HuH-7.5 (cell line): ENCODE data around the gene MACIR.

Experiments used
- DNase-seq: peaks from one replicate; pipeline ENCODE4 v3.0.0; 2011; ENCODE audit warnings: low spot score

MACIR gene

GRCh38 chr5:103245761-103246160, 12.8 kb upstream of the MACIR start:
- DNase-seq = no peak

- no peak for DNase-seq
These were observed 11.4 kb upstream of the MACIR start for GRCh38 chr5:103247118-103247517.

GRCh38 chr5:103249068-103249467, 9.5 kb upstream of the MACIR start:
- no peak for DNase-seq

GRCh38 chr5:103254921-103255320, 3.6 kb upstream of the MACIR start:
- no peak for DNase-seq

GRCh38 chr5:103255691-103256090, 2.9 kb upstream of the MACIR start:
- DNase-seq = no peak

GRCh38 chr5:103256178-103256577, 2.4 kb upstream of the MACIR start:
- DNase-seq = no peak

- DNase-seq = peak; percentile 20
These were observed 568 bp downstream of the MACIR start for GRCh38 chr5:103258957-103259704.

GRCh38 chr5:103259705-103260355, 1.3 kb downstream of the MACIR start:
- DNase-seq = no peak

GRCh38 chr5:103260951-103261350, 2.4 kb downstream of the MACIR start:
- no peak for DNase-seq

GRCh38 chr5:103262422-103262871, 3.9 kb downstream of the MACIR start:
- no peak for DNase-seq

GRCh38 chr5:103263054-103263453, 4.5 kb downstream of the MACIR start:
- no peak for DNase-seq

- DNase-seq = no peak
These were observed 5.9 kb downstream of the MACIR start for GRCh38 chr5:103264508-103264907.

- no peak for DNase-seq
These were observed 12.0 kb downstream of the MACIR start for GRCh38 chr5:103270581-103270980.

- DNase-seq = no peak
These were observed 13.2 kb downstream of the MACIR start for GRCh38 chr5:103271570-103272289.

GRCh38 chr5:103272377-103272776, 13.8 kb downstream of the MACIR start:
- no peak for DNase-seq

GRCh38 chr5:103273952-103274351, 15.4 kb downstream of the MACIR start:
- no peak for DNase-seq

GRCh38 chr5:103275851-103276250, 17.3 kb downstream of the MACIR start:
- DNase-seq = no peak

GRCh38 chr5:103280967-103281366, 22.4 kb downstream of the MACIR start:
- no peak for DNase-seq

- no peak for DNase-seq
These were observed 24.6 kb downstream of the MACIR start for GRCh38 chr5:103283120-103283519.

GRCh38 chr5:103283869-103284268, 25.3 kb downstream of the MACIR start:
- DNase-seq = no peak

GRCh38 chr5:103286622-103287021, 28.1 kb downstream of the MACIR start:
- DNase-seq = no peak

- no peak for DNase-seq
These were observed 30.5 kb downstream of the MACIR start for GRCh38 chr5:103289024-103289423.

GRCh38 chr5:103290846-103291245, 32.3 kb downstream of the MACIR start:
- DNase-seq = no peak
